H1 (cell line): Measurements from ENCODE around the gene NRXN3. TPM values are rescaled to one million over a fixed set of nuclear protein-coding genes. Genes with fewer than 3 reads are reported as not detected.

ENCODE experiments used
- CHD7 ChIP-seq: fragments of 300-600 bp; sonication (generic); IDR thresholded peaks from 2 replicates; pipeline ENCODE4 v1.7.1; 2012; ENCODE audit warnings: low read length, moderate library complexity, mild to moderate bottlenecking, inconsistent platforms; ENCODE audit not compliant: insufficient replicate concordance
- NRF1 ChIP-seq: IDR thresholded peaks from 2 replicates; pipeline ENCODE4 v1.6.1; 2011; ENCODE audit warnings: mild to moderate bottlenecking, low read depth, low read length, improper control_type of control experiment
- polyA plus RNA-seq, 7 experiments: library from polyadenylated mRNA; depleted of rRNA in 3 of 7; stranded (reverse) in 5 of 7; unstranded in 2 of 7; fragments of >200 nt in 5 of 7; fragments of 200-250 nt in 2 of 7; gene quantifications; 1 replicate in 5 of 7; 2 replicates in 1 of 7; 4 replicates in 1 of 7; pipeline versions ENCODE4 v1.2.1 to v1.2.3, GENCODE V29; 2011 to 2013; ENCODE audit warnings: missing spikeins in 2 of 7, mixed read lengths in 2 of 7
- total RNA-seq: library from RNA; stranded (reverse); fragmentation: NEBNext Ultra II Directional; extraction: Animal tissue kit (Norgen Biotek cat#: 25700); gene quantifications from 2 replicates; pipeline ENCODE4 v1.2.1, GENCODE V29; 2021

The NRXN3 gene
- total and polyA plus RNA-seq, 2 of the 8 experiments (the other 6 are each of a cell fraction or from before 2014, with no cell fraction given), result 2.6 to 4.1 TPM

- TF ChIP-seq CHD7 (no peak), NRF1 (no peak)
These were observed 1305.8 kb downstream of the NRXN3 start (continued) for GRCh38 chr14:79475887-79476532.
